Frontal cortex (tissue), 4 donors: Measurements from ENCODE around the gene CUX1. TPM values are rescaled to one million over a fixed set of nuclear protein-coding genes. Genes with fewer than 3 reads are reported as not detected.

Experiments used
- DNase-seq, 2 donors: peaks; one replicate each; pipeline ENCODE4 v3.0.0; 2012; ENCODE audit warnings: low spot score in 2 of 2
- FAIRE-seq: peaks from 2 replicates; lab custom pipeline; 2012; peaks lifted over from hg19 to GRCh38; lab: Jason Lieb, UNC
- total RNA-seq: library from RNA; depleted of rRNA; stranded (reverse); fragments of >200 nt; gene quantifications from one replicate; pipeline ENCODE4 v1.2.3, GENCODE V29; 2014
- donor health status: control.
- donor health status: control.
- donor health status: control.

The CUX1 gene
- total RNA-seq, 1 donor from 2014 or later: 23.6 TPM

DNA sequence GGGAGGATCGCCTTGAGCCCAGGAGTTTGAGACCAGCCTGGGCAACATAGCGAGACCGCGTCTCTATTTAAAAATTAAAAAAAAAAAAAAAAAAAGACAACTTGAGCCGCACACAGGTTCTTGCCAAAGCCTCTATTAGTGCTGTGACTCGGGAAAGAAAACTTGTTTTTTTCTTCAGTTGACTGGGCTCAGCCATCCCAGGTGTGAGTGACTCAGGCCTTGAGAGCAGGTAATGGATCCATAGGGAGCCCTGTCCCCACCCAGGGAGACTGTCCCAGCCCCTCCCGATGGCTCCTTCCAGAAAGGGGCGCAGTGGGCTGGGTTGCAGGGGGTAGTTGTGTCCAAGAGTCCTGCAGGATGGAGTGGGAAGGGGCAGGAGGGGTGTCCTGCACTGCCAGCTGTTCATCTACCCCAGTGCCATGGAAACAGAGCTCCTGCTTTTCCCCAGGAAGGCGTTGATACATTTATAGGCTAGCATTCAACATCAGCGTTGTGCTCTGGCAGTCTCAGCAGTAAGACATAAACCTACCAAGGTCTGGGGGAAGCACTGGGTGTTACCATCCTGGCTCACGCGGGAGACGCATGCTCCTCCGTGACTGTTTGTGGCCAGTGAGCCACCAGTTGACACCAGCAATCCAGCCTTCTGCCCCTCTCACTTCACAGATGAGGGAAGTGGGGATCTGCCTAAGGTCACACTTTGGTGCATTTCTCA, 126.6 kb downstream of the CUX1 start:
- DNase-seq (no peak), FAIRE-seq (no peak)

DNA sequence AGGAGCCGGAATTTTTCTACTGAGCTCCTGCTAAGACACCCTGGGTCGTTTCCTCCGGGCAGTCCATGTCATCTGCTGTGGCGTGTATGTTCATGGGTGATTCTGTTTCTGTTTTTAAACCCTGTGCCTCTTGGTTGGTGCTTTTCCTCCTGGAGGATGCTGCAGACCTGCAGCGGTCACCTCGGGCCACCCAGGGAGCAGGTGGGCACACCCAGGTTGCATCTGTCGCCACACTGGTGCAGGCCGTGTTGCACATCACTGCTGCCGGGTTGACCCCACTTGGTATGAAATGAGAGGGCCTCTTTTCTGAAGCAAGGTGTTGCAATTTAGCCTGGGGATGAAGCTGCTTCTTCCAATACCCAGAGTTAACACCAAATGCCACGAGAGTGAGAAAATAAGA, 127.2 kb downstream of the CUX1 start:
- no peak for FAIRE-seq
- no peak for DNase-seq

DNA sequence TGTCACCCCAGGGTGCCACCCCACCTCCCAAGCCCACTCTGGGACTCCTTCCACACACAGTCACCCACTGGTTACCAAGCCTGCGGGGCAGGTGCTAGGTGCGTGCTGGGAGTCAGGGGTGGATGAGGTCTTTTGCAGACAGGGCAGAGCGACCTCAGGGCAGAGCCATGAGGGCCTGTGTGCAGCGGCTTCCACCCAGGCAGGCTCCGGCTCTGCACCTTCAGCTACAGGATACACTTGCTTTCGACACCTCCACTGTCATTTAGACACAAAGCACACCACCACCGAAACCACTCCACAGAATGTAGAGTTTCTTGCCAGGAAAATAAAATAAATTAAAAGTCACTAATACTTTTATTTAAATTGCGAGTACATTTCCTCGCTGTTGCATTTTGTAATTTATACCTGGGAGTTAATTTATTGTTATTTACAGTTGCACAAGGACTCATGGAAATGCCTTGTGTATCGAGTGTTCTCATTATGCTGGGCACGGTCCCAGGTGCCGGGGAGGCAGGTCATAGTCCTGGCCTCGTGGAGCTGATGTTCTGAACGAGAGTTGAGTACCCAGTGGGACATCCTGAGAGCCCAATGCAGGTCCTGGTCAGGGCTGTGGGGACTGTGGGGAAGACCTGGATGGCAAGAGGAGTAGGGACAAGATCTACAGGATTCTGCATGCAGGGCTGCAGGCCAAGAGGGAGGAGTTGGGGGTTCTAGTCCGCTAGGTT, 127.8 kb downstream of the CUX1 start:
- DNase-seq (no peak), FAIRE-seq (no peak)

DNA sequence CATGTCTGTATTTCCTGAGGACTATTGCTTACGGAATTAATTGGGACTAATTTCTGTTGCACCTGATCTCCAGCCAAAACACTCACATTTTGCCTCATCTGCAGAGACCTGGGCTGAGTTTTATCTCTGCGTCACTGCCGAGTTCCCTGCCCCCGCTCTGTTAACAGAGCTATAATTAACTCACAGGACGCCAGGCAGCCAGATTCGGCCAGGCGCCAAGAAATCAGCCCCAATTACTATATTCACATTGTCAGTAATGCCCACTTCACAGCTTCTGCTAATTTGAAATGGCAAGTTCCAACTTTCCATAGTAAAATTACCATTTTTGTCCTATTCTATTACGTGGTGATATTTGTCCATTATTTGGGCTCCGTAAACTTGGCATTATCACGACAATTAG, 130.5 kb downstream of the CUX1 start:
- peak in 1 of 2 donors; percentile 49 for DNase-seq
- FAIRE-seq: no peak

DNA sequence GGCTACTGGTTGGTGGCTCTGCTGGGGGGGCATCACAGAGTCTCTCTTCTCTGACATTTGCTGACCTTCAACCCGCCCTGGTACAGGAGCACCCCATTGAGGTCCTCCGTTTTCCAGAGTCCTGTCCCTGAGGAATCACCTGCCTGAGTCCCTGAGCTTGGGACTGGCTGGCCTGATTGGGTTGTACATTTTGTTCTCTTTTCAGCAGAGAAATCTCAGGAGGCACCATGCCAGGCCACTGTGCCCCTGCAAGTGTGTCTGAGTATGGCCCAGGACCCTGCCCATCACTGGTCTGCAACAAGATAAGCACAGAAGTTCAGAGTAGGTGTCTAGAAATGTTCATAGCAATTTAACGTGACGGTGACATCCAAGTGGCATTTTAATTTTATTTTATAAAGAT, 131.2 kb downstream of the CUX1 start:
- DNase-seq: no peak
- FAIRE-seq: no peak

DNA sequence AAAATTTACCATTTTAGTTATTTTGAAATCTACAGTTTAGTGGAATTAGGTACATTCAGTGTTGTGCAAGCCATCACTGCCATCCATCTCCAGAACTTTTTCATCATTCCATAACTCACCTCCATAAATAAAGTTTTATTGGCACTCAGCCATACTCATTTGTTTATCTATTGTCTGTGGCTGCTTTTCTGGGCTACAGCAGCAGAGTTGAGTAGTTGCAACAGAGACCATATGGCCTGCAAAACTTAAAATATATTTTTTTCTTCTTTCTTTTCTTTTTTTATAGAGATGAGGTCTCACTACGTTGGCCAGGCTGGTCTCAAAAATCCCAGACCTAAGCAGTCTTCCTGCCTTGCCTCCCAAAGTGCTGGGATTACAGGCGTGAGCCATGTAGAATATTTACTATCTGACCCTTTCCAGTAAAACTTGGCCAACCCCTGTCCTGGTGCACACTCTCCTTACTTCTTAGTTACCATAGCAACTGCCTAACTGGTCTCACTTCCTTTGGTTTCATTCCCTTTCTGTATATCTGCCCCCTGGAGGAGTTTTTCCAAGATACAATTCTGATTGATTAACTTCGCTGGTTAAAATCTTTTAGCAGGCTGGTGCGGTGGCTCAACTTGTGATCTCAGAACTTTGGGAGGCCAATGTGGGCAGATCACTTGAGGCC, 133.2 kb downstream of the CUX1 start:
- DNase-seq (no peak), FAIRE-seq (no peak)

DNA sequence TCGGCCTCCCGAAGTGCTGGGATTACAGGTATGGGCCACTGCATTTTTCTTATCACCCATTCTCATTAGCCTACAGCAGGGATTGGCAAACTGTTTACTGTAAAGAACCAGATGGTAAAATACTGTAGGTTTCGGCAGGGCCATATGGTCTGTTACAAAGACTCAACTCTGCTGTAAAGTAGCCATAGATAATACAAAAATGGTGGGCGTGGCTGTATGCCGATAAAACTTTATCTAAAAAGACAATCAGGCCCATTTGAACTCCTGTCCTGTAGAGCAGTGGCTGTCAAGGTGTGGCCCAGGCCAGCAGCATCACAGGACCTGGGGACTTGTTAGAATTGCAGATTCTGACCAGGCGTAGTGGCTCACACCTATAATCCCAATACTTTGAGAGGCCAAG, 134.3 kb downstream of the CUX1 start:
- DNase-seq: no peak
- FAIRE-seq: no peak

DNA sequence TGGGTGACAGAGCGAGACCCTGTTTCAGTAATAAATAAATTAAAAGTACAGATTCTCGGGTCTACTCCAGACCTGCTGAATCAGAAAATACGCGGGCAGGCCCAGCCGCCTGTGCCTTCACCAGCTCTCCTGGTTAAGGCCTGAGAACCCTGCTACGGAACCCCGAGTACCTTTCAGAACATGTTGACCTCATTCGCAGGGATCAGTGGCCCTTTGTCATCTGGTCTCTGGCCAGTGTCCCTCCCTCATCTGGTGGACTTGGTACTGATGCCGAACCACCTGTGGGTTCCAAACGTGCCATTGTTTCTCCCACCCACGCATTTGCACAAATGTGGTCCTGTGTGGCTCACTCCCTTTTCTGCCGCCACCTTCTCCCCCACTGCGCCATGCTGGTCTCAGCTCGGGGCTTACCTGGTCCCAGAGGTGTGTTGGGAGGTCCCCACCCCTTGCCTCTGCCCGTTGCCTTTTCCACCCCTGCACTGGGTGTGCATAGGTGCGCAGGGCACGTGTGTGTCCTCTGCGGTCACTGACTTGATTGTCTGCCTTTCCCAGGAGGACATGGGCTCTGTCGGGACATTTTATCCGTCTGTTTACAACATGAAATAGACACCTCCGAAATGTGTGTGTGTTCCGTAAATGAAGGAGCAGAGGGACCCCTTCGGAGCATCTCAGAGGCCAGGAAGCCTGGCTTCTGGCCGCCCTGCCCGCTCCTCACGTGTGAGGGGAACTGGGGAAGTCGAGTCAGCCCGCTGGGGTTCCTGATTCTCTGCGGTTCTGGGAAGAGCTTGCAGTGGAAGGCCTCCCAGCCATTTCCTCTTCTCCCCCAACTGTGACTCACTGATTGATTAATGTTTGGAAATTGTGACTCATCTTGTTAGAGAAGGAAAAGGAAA, 135.2 kb downstream of the CUX1 start:
- FAIRE-seq (no peak), DNase-seq (no peak)

DNA sequence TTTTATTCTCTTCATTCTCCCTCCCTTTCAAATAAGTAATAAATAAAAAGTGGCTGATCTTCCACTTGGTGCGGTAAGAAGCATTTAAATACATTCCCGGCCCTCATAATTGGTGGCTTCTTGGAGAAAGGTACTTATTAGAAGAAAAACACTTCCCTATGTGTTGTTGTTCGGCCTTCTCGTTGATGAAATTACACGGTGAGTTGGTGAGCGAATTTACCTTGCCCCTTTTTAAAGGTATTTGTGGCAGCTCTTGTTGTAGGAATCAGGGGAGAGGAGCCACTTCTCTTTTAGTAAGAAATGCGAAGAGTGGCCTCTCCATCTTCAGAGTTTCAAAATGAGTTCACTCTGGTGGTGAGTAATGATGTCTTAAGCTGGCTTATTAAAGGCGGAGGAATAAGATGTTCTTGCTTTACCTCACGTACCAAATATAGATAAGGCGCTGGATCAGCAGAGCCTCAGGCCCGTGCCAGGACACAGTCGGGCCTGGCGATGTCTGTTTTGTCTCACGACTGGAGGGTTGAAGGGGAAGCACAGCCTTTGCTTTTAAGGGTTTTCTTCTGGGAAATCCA, 135.9 kb downstream of the CUX1 start:
- FAIRE-seq (no peak), DNase-seq (no peak)

DNA sequence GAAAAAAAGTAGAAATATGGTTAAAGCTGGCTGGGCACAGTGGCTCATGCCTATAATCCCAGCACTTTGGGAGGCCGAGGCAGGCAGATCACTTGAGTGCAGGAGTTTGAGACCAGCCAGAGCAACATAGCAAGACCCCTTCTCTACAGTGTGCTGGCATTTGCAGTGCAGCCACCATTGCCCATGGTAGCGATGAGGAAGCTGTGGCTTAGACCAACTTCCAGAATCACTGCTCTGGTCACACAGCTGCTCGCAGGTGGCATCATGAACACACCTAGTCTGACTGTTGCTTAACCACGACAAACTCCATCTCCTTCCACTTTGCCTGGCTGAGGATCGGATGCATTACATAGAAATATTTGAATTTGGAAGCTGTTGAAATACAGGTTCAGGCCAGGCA, 137.1 kb downstream of the CUX1 start:
- DNase-seq (no peak), FAIRE-seq (no peak)

DNA sequence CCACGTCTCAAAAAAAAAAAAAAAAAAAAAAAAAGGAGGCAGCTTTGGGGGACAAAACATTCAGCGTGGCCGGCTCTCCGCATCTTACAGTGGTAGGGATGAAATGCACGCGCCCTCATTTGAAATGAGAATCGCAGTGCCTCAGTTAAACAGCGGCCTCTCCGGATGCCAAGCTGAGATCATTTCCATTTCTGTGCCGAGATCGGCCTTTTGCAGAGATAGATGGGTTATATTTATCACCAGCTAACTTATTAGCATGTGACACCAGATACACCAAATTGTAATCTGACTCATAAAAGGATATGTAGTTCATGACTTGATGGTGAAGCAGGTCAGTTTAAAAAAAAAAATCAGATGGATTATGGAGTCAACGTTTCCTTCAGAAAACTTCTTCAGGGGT, 138.7 kb downstream of the CUX1 start:
- FAIRE-seq (no peak), DNase-seq (no peak)

DNA sequence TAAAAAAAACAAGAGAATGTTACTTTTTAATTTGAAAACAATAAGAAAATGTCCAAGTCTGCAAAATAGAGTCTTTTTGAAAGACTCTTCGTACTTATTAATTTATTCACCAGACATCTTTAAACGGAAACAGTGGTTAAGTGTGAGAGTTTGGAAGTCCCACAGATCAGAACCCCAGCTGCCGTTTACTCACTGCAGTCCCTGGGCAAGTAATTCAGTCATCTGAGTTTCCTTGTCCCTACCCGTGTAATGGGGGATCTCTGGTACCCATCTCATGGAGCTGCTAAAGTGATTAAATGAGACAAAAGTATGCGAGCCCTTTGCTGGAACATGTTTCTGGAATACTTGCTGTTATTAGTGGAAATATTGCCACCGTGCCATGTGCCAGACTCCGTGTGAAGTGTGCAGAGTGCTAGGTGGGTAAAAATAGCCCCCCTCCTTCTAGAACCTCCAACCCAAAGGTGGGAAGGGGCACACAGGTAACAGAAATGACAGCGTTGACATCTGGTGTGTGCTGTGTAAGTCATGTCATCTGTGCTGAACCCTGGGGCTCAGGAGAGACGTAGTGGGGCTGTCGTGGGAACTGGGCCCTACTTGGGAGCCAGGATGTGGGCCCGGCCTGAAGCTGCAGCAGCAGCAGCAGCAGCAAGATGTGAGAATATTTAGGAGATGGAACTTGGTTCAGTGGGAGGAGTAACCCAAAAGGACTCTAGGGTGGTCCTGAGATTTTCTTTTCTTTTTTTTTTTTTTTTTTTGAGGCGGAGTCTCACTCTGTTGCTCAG, 140.5 kb downstream of the CUX1 start:
- DNase-seq (no peak), FAIRE-seq (no peak)

DNA sequence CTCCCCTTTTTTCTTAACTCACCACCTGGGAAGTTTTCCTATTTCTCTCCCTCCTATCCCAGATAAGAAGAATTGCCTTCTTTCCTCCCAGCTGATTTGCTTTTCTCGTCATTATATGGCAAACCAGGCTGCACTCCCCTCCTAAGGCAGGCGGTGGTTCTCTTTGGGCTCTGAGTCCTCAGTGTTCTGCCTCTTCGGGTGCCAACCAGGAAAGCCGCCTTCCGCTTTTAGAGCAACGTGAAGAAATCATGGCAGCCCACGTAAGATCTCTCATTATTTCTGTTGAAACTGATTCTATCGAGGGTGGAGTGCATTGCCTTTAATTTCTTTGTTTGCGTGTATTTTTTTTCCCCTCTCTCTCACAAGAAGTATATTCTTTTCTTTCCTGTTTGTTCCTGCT, 141.9 kb downstream of the CUX1 start:
- FAIRE-seq (no peak), DNase-seq (no peak)

DNA sequence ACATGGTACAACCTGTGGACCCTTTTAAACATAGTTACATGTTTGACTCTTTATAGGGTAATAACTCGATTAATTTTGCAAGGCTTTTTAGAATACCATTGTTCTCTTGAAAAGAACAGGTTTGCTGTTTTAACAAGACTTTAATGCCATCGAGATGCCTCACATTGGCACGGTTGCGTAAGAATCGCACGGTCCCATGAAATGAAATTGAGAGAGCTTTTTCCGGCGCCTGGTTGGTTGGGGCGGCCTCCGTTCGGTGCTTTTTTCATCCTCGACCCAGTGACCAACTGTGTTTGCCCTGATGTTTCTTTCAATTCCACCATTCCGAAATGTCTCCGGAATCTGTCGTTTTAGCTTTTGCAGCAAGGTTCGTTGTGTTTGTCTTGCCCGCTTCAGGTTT, 142.4 kb downstream of the CUX1 start:
- no peak for FAIRE-seq
- DNase-seq: no peak

DNA sequence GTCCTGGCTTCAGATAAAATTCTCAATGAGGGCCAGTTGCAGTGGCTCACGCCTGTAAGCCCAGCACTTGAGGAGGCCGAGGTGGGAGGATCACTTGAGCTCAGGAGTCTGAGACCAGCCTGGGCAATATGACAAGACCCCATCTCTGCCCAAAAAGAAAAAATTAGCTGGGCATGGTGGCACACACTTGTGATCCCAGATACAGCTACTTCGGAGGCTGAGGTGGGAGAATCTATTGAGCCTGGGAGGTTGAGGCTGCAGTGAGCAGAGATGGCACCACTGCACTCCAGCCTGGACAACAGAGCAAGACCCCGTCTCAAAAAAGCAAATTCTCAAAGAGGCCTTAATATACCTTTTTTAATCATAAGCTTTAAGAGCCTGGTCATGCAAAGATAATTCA, 142.9 kb downstream of the CUX1 start:
- FAIRE-seq: no peak
- no peak for DNase-seq

DNA sequence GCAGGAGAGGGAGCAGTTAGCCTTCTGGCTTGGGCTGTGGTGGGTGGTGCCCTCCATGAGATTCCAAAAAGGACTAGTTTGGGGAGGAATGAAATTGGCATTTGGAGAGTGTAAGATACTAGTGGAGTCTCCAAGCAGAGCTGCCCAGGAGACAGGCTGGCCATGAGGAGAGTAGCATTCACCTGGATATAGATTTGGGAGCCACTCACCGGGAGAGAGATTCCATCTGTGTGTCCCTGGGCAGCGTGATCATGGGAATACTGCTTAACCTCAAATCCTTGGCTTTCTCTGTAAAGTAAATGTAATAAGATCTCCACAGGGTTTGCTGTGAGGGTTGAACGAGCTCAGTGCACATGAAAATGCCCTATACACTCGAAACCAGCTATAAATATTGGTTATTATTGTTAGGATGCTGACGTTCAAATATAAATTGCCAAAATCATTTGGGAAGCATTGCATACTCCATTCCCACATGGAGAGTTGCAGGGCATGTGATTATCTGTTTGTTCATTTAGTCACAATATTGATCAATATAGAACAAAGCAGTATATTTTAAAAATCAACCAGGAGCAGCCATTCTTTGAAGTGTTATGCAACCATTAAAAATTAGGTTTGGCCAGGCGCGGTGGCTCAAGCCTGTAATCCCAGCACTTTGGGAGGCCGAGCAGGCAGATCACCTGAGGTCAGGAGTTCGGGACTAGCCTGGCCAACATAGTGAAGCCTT, 143.7 kb downstream of the CUX1 start:
- FAIRE-seq (no peak), DNase-seq (no peak)

DNA sequence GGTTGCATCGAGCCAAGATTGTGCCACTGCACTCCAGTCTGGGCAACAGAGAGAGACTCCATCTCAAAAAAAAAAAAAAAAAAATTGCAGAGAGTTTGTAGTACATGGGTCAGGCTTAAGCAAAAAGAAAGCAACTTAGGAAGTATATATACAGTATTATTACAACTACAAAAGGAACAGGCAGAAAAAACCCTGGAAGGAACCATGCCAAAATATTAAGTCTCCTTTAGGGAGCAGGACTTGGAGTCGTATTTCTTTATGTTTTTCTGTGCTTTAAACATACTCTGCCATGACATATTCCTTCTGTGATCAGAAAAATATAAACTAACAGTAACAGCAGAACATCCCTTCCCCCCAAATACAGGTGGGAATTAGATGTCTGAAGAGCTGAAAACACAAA, 144.4 kb downstream of the CUX1 start:
- FAIRE-seq (no peak), DNase-seq (no peak)

DNA sequence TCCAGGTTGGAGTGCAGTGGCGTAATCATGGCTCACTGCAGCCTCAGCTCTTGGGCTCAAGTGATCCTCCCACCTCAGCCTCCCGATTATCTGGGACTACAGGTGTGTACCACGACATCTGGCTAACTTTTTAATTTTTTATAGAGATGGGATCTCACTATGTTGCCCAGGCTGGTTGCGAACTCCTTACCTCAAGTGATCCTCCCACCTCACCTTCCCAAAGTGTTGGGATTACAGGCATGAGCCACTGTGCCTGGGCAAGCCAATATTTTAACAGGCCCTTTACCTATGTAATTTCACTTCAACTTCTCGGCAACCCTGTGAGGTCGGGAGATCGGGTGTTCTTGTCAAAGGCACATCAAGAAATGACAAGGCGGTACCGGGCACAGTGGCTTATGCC, 146.3 kb downstream of the CUX1 start:
- DNase-seq (no peak), FAIRE-seq (no peak)
